K562 (cell line): ENCODE measurements around the gene MERTK. TPM values are rescaled to one million over a fixed set of nuclear protein-coding genes. Genes with fewer than 3 reads are reported as not detected.

ENCODE experiments used
- DACH1 ChIP-seq: fragments of 450-650 bp; IDR thresholded peaks from 2 replicates; pipeline ENCODE4 v1.6.1; 2018; ENCODE audit not compliant: partially characterized antibody
- GATAD2A ChIP-seq: fragments of 450-650 bp; IDR thresholded peaks from 2 replicates; pipeline ENCODE4 v1.6.1; 2017
- GATAD2B ChIP-seq: fragments of 450-650 bp; IDR thresholded peaks from 2 replicates; pipeline ENCODE4 v1.6.1; 2017; ENCODE audit warnings: mild to moderate bottlenecking, borderline replicate concordance
- HDAC2 ChIP-seq: fragments of 450-650 bp; IDR thresholded peaks from 2 replicates; pipeline ENCODE4 v1.6.1; 2016; ENCODE audit warnings: mild to moderate bottlenecking
- MEF2D ChIP-seq: conservative IDR thresholded peaks from 2 replicates; pipeline ENCODE4 v1.6.1; 2016; ENCODE audit warnings: low read depth, missing genetic modification characterization, missing compliant biosample characterization
- MEIS2 ChIP-seq: fragments of 450-650 bp; IDR thresholded peaks from 2 replicates; pipeline ENCODE4 v1.6.1; 2014; ENCODE audit warnings: mild to moderate bottlenecking; ENCODE audit not compliant: partially characterized antibody
- NELFE ChIP-seq: IDR thresholded peaks from 2 replicates; pipeline ENCODE4 v1.6.1; 2011; ENCODE audit warnings: mild to moderate bottlenecking; ENCODE audit not compliant: insufficient read depth, insufficient read length
- POLR2G ChIP-seq: fragments of 200-400 bp; formaldehyde crosslinking; IDR thresholded peaks from 2 replicates; pipeline ENCODE4 v1.6.1; 2017; ENCODE audit warnings: low read depth, mild to moderate bottlenecking, antibody characterized with exemption, low read length, moderate library complexity
- POLR3G ChIP-seq: IDR thresholded peaks from 2 replicates; pipeline ENCODE4 v1.6.1; 2011; ENCODE audit not compliant: insufficient read length, insufficient replicate concordance; ENCODE audit errors: extremely low read depth
- RBM22 ChIP-seq: fragments of 200-400 bp; formaldehyde crosslinking; IDR thresholded peaks from 2 replicates; pipeline ENCODE4 v1.6.1; 2018; ENCODE audit warnings: low read length, low read depth; ENCODE audit not compliant: poor library complexity, severe bottlenecking
- SIRT6 ChIP-seq: IDR thresholded peaks from one replicate; pipeline ENCODE4 v1.6.1; 2012; ENCODE audit warnings: low read depth, mild to moderate bottlenecking, control low read depth, inconsistent platforms, low read length, moderate library complexity
- SMAD3 ChIP-seq: fragments of 450-650 bp; formaldehyde crosslinking; conservative IDR thresholded peaks from 2 replicates; pipeline ENCODE4 v1.4.0; 2020; ENCODE audit warnings: mild to moderate bottlenecking
- SMARCC2 ChIP-seq: fragments of 450-650 bp; IDR thresholded peaks from 2 replicates; pipeline ENCODE4 v1.6.1; 2017; ENCODE audit warnings: antibody characterized with exemption, moderate library complexity, mild to moderate bottlenecking, low read depth
- SMC3 ChIP-seq: conservative IDR thresholded peaks from 2 replicates; pipeline ENCODE4 v1.6.1; 2011; ENCODE audit warnings: low read depth, low read length, improper control_type of control experiment; ENCODE audit not compliant: insufficient read depth
- SRF ChIP-seq, 2 experiments: fragments of 250-450, 450-650 bp in 1 of 2; sonication (Bioruptor Pico) in 1 of 2; sonication (generic) in 1 of 2; formaldehyde crosslinking; IDR thresholded peaks; 2 replicates each; pipeline versions ENCODE4 v1.5.0 to v1.5.1; 2020 to 2022; ENCODE audit warnings: mild to moderate bottlenecking in 1 of 2, missing genetic modification reagents in 1 of 2
- TAF7 ChIP-seq: fragments of 450-650 bp; IDR thresholded peaks from 2 replicates; pipeline ENCODE4 v1.6.1; 2016; ENCODE audit warnings: missing genetic modification characterization, missing compliant biosample characterization
- ZNF224 ChIP-seq: sonication (generic); formaldehyde crosslinking; IDR thresholded peaks from 2 replicates; pipeline ENCODE4 v1.8.0; 2022; ENCODE audit warnings: mild to moderate bottlenecking, missing genetic modification reagents
- ZNF699 ChIP-seq: fragments of 250-450 bp; sonication (Bioruptor Pico); IDR thresholded peaks from 2 replicates; pipeline ENCODE4 v1.8.0; 2021; ENCODE audit warnings: mild to moderate bottlenecking, moderate library complexity; ENCODE audit not compliant: insufficient replicate concordance
- polyA plus RNA-seq, 8 experiments: library from polyadenylated mRNA; depleted of rRNA in 4 of 8; stranded (reverse) in 5 of 8; unstranded in 3 of 8; fragments of >200 nt; fragmentation: Nextera tagmentation in 2 of 8; fragmentation: Illumina TruSeq in 1 of 8; extraction: Ambion mirVana in 2 of 8; extraction: Trizol in 1 of 8; gene quantifications; 2 replicates each; pipeline versions ENCODE4 v1.2.1 to v1.2.3, GENCODE V29; 2011 to 2014; ENCODE audit warnings: inconsistent platforms in 1 of 8, missing spikeins in 1 of 8
- total RNA-seq, 7 experiments: library from RNA; depleted of rRNA in 6 of 7; stranded (reverse); fragments of >200 nt in 6 of 7; fragmentation: Illumina TruSeq in 2 of 7; extraction: Trizol in 2 of 7; gene quantifications; 2 replicates each; pipeline versions ENCODE4 v1.2.1 to v1.2.3, GENCODE V29; 2011 to 2021; ENCODE audit warnings: low replicate concordance in 1 of 7
- TF ChIP-seq, protein P1 (sequence below): fragments of 450-650 bp; conservative IDR thresholded peaks from 2 replicates; pipeline ENCODE4 v1.6.1; 2016; ENCODE audit warnings: missing genetic modification characterization, low read depth, mild to moderate bottlenecking, missing compliant biosample characterization, moderate library complexity
- TF ChIP-seq, protein P2 (sequence below), 2 experiments: fragments of 450-650 bp in 1 of 2; sonication (generic) in 1 of 2; formaldehyde crosslinking; conservative IDR thresholded peaks; 2 replicates each; pipeline versions ENCODE4 v1.4.0 to v1.8.1; 2020 to 2022; ENCODE audit warnings: mild to moderate bottlenecking in 1 of 2, missing genetic modification reagents in 1 of 2
- TF ChIP-seq, protein P3 (sequence below): fragments of 250-450 bp; sonication (Bioruptor Pico); IDR thresholded peaks from 2 replicates; pipeline ENCODE4 v1.8.0; 2022; ENCODE audit warnings: inconsistent platforms, mild to moderate bottlenecking, moderate library complexity, borderline replicate concordance

The MERTK gene
- total and polyA plus RNA-seq, 9 of the 15 experiments (the other 6 are each of a cell fraction or from before 2014, with no cell fraction given): 0.23 to 1.6 (median 0.74) TPM

GRCh38 chr2:112054847-112055729 lies 156.7 kb downstream of the MERTK start, which contains the start of gene TMEM87B (continued):
- TF ChIP-seq GATAD2A (peak; percentile 53; the same call in 1 of the 2 replicates), SMARCC2 (peak; percentile 66; the same call in 1 of the 2 replicates), HDAC2 (peak; percentile 84), SIRT6 (no peak), ZNF699 (CRISPR knock-in tag) (no peak), SRF (CRISPR knock-in tag; IDR thresholded peaks at IDR 0.05) (peak in 1 of 2 experiments; percentile 50; a peak in 2 of 4 replicates), GATAD2B (no peak), RBM22 (no peak), MEF2D (tag) (no peak), NELFE (no peak), POLR3G (no peak), MEIS2 (peak; percentile 38), ZNF224 (CRISPR knock-in tag) (0 out of 2 replicates have a peak, but pooled peaks have one; percentile 15), POLR2G (peak; percentile 95), TAF7 (tag) (no peak), SMAD3 (CRISPR knock-in tag) (0 out of 2 replicates have a peak, but pooled peaks have one; percentile 51), SMC3 (no peak), DACH1 (peak; percentile 96)
- TF ChIP-seq, protein P1, sequence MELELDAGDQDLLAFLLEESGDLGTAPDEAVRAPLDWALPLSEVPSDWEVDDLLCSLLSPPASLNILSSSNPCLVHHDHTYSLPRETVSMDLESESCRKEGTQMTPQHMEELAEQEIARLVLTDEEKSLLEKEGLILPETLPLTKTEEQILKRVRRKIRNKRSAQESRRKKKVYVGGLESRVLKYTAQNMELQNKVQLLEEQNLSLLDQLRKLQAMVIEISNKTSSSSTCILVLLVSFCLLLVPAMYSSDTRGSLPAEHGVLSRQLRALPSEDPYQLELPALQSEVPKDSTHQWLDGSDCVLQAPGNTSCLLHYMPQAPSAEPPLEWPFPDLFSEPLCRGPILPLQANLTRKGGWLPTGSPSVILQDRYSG: no peak
- TF ChIP-seq, protein P2, sequence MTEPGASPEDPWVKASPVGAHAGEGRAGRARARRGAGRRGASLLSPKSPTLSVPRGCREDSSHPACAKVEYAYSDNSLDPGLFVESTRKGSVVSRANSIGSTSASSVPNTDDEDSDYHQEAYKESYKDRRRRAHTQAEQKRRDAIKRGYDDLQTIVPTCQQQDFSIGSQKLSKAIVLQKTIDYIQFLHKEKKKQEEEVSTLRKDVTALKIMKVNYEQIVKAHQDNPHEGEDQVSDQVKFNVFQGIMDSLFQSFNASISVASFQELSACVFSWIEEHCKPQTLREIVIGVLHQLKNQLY (CRISPR knock-in tag; conservative IDR thresholded peaks at IDR 0.05): no peak
- TF ChIP-seq, protein P3, sequence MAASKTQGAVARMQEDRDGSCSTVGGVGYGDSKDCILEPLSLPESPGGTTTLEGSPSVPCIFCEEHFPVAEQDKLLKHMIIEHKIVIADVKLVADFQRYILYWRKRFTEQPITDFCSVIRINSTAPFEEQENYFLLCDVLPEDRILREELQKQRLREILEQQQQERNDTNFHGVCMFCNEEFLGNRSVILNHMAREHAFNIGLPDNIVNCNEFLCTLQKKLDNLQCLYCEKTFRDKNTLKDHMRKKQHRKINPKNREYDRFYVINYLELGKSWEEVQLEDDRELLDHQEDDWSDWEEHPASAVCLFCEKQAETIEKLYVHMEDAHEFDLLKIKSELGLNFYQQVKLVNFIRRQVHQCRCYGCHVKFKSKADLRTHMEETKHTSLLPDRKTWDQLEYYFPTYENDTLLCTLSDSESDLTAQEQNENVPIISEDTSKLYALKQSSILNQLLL: no peak
